ENCODE measurements around the gene FRMD8.

Gene FRMD8

DNA sequence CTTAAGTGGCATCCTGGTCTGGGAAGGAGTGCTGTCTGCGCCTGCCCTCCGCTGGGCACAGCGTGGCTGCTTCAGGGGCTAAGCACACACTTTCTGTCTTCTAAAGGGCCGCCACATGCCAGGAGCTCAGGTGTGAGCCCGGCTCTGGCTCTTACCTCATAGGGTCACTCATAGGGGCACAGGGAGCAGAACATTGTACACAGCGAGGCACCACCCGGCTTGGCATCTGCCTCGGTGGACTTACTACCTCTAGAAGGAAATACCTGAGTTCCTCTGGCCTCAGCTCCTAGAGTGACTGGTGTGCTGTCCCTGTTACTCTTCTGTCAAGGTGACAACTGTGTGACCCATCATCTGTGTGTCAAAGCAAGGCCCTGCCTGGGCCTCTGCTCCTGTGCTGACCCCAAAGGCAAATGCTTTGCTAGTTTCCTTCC, 49.6 kb downstream of the FRMD8 start:
- no peak for DNase-seq (ENCODE audit: low spot score)
- TF ChIP-seq, protein P1, sequence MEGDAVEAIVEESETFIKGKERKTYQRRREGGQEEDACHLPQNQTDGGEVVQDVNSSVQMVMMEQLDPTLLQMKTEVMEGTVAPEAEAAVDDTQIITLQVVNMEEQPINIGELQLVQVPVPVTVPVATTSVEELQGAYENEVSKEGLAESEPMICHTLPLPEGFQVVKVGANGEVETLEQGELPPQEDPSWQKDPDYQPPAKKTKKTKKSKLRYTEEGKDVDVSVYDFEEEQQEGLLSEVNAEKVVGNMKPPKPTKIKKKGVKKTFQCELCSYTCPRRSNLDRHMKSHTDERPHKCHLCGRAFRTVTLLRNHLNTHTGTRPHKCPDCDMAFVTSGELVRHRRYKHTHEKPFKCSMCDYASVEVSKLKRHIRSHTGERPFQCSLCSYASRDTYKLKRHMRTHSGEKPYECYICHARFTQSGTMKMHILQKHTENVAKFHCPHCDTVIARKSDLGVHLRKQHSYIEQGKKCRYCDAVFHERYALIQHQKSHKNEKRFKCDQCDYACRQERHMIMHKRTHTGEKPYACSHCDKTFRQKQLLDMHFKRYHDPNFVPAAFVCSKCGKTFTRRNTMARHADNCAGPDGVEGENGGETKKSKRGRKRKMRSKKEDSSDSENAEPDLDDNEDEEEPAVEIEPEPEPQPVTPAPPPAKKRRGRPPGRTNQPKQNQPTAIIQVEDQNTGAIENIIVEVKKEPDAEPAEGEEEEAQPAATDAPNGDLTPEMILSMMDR (IDR thresholded peaks at IDR 0.05; ENCODE audit: extremely low read depth, missing control alignments), result no peak

DNA sequence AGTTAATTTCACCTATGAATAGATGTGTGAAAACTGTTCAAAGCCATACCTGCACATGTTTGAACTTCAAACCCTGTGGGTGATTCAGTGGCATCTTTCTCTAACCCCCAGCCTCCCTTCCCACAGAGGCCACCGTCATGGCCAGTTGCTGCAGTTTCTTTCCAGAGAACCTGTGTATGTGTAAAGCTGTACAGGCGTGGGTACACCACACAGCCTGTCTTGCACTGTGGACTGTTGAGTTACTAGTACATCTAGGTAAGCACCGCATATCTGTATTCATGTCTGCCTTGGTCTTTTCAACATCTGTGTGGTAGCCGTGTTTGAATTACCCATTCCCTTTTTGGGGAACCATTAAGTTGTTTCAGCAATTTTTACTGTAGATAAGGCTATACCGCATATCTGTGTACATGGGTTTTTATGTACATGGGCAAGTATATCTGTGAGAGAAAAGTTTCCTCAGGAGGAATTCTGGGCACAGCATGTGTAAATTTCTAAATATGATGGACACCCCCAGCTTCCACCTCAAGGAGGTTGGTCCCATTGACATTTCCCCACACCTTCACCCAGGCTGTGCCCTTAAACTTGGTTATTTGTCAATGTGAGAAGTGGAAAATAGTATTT, 50.1 kb downstream of the FRMD8 start:
- TF ChIP-seq, protein P1 (IDR thresholded peaks at IDR 0.05; ENCODE audit: extremely low read depth, missing control alignments), result no peak

DNA sequence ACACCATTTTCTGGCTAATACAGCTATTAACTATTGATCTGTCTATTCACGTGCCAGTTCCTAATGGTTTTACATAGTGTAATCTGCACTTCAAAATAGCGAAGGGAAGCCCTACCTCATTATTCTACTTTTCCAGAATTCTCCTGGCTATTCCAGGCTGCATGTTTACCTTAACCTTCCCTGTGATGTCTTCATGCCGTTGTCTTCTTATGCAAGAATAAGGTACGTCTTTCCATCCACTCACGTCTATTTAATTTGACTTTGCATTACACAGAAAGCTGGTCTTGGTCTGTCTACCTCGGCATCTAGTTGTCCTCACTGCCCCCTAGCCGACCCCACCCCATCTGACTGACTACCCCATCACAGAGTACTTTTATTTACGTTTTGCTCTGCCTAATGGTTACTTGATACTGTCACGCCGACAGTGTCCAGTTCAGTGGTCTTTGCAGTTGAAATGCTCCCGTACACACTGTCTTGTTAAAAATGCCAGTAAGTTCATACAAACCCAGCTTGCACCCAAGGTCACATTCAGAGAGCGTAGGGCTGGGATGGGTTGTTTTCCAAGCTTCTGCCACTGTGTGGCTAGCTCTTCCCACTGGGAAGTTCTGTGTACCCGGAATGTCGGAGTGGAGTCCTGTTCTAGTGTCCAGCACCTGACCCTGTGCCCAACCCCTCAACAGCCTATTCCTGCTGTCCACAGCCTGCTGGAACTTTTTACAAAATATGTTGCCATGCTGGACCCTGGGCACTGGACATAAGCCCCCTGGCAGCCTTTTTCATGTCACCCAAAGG, 51.2 kb downstream of the FRMD8 start:
- TF ChIP-seq, protein P1 (IDR thresholded peaks at IDR 0.05; ENCODE audit: extremely low read depth, missing control alignments), result no peak
- no peak for DNase-seq (ENCODE audit: low spot score)

More for the DNA sequence above, 50.1 kb downstream of the FRMD8 start:
- no peak for DNase-seq (ENCODE audit: low spot score)

DNA sequence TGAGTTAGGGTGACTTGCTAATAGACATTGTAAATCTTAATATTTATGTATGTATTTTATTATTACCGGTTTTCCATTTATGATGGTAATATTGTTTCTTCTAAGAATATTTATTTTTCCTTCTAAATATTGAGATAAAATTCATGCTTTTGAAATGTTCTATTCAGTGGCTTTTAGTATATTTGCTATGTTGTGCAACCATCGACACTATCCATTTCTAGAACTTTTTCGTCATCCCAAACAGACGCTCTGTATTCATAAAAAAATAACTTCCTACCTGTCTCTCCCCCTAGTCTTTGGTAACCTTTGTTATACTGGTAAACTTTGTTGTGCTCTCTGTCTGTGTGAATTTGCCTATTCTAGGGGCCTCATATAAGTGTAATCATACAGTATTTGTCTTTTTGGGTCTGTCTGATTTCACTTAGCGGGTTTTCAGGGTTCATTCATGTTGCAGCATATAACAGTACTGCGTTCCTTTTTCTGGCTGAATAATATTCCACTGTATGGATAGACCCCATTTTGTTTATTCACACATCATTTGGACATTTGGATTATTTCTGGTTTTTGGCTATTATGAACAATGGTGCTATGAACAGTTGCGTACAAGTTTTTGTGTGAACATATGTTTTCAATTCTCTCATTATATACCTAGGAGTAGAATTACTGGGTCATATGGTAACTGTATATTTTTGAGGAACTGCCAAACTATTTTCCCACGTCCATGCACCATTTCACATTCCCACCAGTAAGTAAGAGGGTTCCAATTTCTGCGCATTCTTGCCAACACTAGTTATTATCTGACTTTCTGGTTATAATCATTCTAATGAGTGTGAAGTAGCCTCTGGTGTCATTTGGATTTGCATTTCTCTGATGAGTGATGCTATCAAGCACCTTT, 52.1 kb downstream of the FRMD8 start:
- TF ChIP-seq, protein P1 (IDR thresholded peaks at IDR 0.05; ENCODE audit: extremely low read depth, missing control alignments), result no peak
- DNase-seq (ENCODE audit: low spot score), result no peak

DNA sequence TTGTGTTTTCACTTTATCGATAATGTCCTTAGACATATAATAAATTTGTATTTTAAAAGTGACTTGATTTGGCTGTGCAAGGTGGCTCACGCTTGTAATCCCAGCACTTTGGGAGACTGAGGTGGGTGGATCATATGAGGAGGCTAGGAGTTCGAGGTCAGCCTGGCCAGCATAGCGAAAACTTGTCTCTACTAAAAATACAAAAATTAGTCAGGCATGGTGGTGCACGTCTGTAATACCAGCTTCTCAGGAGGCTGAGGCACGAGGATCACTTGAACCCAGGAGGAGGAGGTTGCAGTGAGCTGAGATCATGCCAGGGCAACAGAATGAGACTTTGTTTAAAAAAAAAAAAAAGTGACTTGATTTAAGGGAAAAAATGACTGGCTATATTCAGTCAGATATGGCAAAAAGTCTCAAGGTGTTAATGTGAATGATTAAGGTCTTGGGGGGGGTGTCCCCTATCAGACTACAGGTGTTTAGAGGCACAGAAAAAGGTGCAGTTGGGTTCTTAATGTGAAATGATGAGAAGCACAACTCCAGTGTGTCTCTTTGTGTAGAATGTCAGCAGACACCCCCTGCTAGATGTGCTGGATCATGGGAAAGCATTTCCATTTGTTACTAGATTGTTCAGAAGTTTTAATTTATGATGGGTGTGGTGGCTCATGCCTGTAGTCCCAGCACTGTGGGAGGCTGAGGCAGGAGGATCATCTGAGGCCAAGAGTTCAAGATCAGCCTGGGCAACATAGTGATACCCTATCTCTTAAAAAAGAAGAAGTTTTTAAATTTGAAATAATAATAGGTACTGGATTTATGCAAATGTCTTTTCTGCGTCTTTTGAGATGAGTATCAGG, 53.1 kb downstream of the FRMD8 start:
- TF ChIP-seq, protein P1 (IDR thresholded peaks at IDR 0.05; ENCODE audit: extremely low read depth, missing control alignments), result no peak
- no peak for DNase-seq (ENCODE audit: low spot score)

DNA sequence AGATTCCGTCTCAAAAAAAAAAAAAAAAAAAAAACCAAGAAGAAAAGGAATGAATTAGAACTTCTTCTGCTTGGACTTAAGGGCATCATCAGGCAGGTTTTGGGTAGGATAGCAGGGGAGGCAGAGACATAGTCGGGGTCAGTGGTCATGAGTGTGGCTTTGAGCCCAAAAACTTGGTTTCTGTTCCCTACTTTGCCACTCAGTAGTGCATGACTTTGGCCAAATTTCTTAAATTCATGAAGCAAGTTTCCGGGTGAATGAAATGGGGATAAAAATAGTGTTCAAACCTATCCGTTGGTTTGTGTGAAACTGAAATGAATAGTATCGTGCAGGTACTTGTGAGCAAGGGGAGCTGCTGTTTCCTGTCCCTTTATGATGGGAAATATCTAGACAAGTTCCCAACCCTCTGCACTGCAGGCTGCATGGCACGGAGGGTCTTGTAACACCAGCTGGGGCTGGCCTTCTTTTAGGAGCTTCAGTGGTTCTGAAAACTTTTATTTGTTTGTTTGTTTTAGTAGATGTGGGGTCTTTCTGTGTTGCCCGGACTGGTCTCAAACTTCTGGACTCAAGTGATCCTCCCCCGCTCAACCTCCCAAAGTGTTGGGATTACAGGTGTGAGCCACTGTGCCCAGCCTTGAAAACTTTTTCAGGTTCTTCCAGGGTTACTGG, 54.5 kb downstream of the FRMD8 start:
- TF ChIP-seq, protein P1 (IDR thresholded peaks at IDR 0.05; ENCODE audit: extremely low read depth, missing control alignments), result no peak
- DNase-seq (ENCODE audit: low spot score), result no peak
